HG02981 (cell line): Measurements from ENCODE around the gene LGALS1.
"Not testable (repeated sequence)": the region's sequence is repeated elsewhere in the genome, so short reads cannot be mapped to it uniquely, and the experiment has no call there.

ENCODE experiments used
- ATAC-seq: cut with Tn5 transposase; IDR thresholded peaks from one replicate; pipeline ENCODE4 v1.9.1; 2021; ENCODE audit warnings: mild to moderate bottlenecking, moderate library complexity; ENCODE audit not compliant: unreplicated experiment

Gene LGALS1

DNA sequence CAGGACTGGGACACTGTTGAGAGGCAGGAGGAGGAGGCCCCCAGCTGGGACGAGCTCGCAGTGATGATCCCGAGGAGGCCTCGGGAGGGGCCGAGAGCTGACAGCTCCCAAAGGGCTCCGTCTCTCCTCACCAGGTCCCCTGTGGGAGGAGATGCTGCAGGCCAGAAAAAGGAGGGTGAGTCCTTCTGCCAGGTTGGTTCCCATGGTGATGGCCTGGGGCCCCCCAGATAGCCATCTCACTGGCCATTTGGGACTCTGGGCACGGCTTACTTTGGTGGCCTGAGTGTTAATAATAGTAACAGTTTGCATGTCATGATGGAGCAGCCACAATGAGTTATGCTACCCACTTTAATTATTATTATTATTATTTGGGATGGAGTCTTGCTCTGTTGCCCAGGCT lies 40.3 kb downstream of the LGALS1 start:
- ATAC-seq: no peak

DNA sequence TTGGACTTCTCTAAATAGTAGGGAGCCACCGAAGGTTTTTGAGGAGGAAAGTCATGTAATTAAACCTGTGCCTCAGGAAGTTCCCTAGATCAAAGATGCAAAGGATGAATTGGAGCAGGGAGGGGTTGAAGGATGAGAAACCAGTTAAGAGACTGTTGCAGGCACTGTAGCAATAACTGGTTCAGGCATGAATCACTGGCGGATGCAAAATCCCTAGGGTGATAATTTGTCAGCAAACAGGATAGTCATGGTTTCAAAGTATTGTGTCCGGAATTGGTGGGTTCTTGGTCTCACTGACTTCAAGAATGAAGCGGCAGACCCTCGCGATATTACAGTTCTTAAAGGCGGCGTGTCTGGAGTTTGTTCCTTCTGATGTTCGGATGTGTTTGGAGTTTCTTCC lies 41.3 kb downstream of the LGALS1 start:
- no peak for ATAC-seq

DNA sequence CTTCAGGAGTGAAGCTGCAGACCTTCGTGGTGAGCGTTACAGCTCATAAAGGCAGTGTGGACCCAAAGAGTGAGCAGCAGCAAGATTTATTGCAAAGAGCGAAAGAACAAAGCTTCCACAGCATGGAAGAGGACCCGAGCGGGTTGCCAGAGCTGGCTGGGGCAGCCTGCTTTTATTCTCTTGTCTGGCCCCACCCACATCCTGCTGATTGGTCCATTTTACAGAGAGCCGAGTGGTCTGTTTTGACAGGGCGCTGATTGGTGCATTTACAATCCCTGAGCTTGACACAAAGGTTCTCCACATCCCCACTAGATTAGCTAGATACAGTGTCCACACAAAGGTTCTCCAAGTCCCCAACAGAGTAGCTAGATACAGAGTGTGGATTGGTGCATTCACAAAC lies 41.8 kb downstream of the LGALS1 start:
- not testable (repeated sequence) for ATAC-seq

DNA sequence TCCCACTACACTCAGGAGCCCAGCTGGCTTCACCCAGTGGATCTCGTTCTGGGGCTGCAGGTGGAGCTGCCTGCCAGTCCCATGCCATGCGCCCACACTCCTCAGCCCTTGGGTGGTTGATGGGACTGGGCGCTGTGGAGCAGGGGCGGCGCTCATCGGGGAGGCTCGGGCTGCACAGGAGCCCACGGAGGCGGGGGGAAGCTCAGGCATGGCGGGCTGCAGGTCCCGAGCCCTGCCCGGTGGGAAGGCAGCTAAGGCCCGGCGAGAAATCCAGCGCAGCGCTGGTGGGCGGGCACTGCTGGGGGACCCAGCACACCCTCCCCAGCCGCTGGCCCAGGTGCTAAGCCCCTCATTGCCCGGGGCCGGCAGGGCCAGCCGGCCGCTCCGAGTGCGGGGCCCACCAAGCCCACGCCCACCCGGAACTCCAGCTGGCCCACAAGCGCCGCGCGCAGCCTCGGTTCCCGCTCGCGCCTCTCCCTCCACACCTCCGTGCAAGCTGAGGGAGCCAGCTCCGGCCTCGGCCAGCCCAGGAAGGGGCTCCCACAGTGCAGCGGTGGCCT lies 42.4 kb downstream of the LGALS1 start:
- ATAC-seq: not testable (repeated sequence)

DNA sequence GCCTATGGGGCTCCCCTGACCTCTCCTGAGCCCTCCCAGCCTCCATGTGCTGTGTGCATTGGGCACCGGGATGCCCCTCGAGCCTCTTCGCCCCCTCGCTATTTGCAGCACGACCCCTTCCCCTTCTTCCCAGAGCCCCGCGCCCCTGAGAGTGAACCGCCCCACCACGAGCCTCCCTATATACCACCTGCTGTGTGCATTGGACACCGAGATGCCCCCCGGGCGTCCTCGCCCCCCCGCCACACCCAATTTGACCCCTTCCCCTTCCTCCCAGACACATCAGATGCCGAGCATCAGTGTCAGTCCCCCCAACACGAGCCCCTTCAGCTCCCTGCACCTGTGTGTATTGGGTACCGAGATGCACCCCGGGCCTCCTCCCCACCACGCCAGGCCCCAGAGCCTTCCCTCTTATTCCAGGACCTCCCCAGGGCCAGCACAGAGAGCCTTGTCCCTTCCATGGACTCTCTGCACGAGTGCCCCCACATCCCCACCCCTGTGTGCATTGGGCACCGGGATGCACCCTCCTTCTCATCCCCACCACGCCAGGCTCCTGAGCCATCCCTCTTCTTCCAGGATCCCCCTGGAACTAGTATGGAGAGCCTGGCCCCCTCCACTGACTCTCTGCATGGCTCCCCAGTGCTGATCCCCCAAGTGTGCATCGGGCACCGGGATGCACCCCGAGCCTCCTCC lies 50.3 kb downstream of the LGALS1 start:
- ATAC-seq: no peak

DNA sequence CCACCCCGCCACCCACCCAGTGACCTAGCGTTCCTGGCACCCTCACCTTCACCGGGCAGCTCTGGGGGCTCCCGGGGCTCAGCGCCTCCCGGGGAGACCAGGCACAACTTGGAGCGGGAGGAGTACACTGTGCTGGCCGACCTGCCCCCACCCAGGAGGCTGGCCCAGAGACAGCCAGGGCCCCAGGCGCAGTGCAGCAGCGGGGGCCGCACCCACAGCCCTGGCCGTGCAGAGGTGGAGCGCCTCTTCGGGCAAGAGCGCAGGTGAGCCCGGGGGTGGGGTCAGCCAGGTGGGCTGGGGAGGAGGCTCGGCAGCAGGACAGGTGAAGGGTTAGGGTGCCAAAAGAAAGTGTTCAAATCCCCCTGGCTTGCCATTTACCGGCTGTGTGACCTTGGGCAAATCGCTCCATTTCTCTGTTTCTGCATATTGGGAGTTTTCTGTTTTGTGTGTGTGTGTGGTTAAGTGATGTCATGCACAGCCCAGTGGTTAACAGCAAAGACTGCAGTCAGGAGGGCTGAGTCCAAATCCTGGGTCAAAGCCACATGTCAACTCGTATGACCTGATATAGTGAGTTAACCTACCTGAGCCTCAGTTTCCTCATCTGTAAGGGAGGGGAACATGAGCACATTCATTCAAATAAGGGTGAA lies 50.9 kb downstream of the LGALS1 start:
- no peak for ATAC-seq

DNA sequence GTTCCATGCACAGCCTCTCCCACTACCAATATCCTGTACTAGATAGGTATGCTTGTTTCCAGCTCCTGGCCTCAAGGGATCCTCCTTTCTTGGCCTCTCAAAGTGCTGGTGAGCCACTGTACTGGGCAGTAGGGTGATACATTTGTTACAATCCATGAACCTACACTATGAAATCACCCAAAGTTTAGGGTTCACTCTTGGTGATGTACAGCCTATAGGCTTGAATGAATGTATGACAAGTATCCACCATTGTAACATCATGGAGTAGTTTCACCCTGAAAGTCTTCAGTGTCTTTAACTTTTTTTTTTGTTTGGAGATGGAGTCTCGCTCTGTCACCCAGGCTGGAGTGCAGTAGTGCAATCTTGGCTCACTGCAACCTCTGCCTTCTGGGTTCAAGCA lies 53.2 kb downstream of the LGALS1 start:
- ATAC-seq: no peak
